Ascending aorta (tissue), 2 donors: ENCODE data around the gene FER1L5. TPM values are rescaled to one million over a fixed set of nuclear protein-coding genes. Genes with fewer than 3 reads are reported as not detected.

Experiments
- DNase-seq, 2 donors: peaks; one replicate each; pipeline ENCODE4 v3.0.0-alpha.2; 2019; ENCODE audit warnings: low spot score in 2 of 2
- H3K27ac ChIP-seq, 2 donors: fragments of 200-600 bp; sonication (generic); one replicate each; pipeline ENCODE4 v1.5.1; 2016 to 2017; ENCODE audit warnings: mild to moderate bottlenecking in 1 of 2
- H3K27me3 ChIP-seq: fragments of 200-600 bp; sonication (generic); one replicate; pipeline ENCODE4 v1.5.1; 2017
- H3K36me3 ChIP-seq, 2 donors: fragments of 200-600 bp; sonication (generic); one replicate each; pipeline ENCODE4 v1.5.1; 2016
- H3K4me1 ChIP-seq, 2 donors: fragments of 200-600 bp; sonication (generic); one replicate each; pipeline ENCODE4 v1.5.1; 2016 to 2017; ENCODE audit warnings: mild to moderate bottlenecking in 1 of 2
- H3K4me3 ChIP-seq, 2 donors: fragments of 200-600 bp; sonication (generic); one replicate each; pipeline ENCODE4 v1.5.1; 2016 to 2017; ENCODE audit warnings: mild to moderate bottlenecking in 1 of 2
- H3K9me3 ChIP-seq, 2 donors: fragments of 200-600 bp; sonication (generic); one replicate each; pipeline ENCODE4 v1.5.1; 2016
- CTCF ChIP-seq, 3 experiments: fragments of 200-600 bp in 2 of 3; fragments of 450-650 bp in 1 of 3; sonication (generic) in 2 of 3; IDR thresholded peaks; one replicate each; pipeline ENCODE4 v1.5.1; 2016 to 2019; ENCODE audit warnings: antibody characterized with exemption in 3 of 3, mild to moderate bottlenecking in 1 of 3, moderate library complexity in 1 of 3
- intact Hi-C: fragments of 100-400 bp; cut with DNase I; formaldehyde crosslinking; loops from one replicate; pipeline ENCODE4 v1.15.1; 2023
- total RNA-seq: library from RNA; depleted of rRNA; stranded (reverse); fragments of >200 nt; gene quantifications from one replicate; pipeline ENCODE4 v1.1.0, GENCODE V29; 2016

Gene FER1L5
- total RNA-seq, 1 donor from 2014 or later, result not detected

DNA sequence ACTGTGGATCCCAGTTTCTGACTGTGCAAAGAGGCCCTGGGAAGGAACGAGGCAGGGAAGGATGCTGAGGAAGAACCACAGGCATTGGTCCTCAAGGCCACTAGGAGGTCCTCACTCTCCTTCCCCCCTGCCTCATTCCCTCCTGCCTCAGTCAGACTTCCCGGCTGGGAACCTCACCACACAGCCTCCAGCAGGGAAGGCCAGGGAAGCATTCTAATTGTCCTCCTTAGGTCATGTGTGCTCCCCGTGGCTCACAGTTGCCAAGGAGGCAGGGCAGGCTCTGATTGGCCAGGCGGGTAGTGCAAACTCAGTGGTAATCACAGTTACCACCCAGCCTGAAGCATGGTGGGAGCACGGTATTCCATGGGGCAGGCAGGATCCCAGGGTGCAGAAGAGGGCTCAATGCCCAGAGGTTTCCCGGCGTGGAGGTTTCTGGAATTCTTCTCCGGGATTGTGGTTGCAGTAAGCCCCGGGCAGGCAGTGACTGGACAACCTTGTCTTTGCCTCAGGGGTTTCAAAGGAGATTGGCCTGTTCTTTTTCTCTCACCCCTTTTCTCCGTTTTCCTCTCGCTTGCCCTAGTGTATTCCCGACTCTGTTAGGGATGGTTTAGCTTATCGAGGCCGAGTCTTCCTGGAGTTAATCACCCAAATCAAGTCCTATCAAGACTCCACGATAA lies 27.1 kb downstream of the FER1L5 start:
- H3K4me3 ChIP-seq, result no peak overlapping the region
- H3K4me1 ChIP-seq, result peaks cover 8 to 12% of the 10 kb centered on the region in 2 donors
- intact Hi-C loops, result loop anchor here (5.0 kb wide), 1 partner anchor 42 kb away; no protein-coding TSS in a partner anchor
- no peaks in the 10 kb centered on the region for H3K36me3 ChIP-seq
- H3K27me3 ChIP-seq, result no peaks in the 10 kb centered on the region
- no peak for TF ChIP-seq CTCF (IDR thresholded peaks at IDR 0.05)
- H3K9me3 ChIP-seq, result no peaks in the 10 kb centered on the region
- DNase-seq, result no peak
- H3K27ac ChIP-seq, result no peak overlapping the region

GRCh38 chr2:96679848-96680247 lies 37.3 kb downstream of the FER1L5 start:
- H3K4me1 ChIP-seq, result peaks cover 0 to 8% of the 10 kb centered on the region in 2 donors
- no peak for TF ChIP-seq CTCF (IDR thresholded peaks at IDR 0.05)
- H3K9me3 ChIP-seq, result no peaks in the 10 kb centered on the region
- no peaks in the 10 kb centered on the region for H3K27me3 ChIP-seq
- H3K4me3 ChIP-seq, result peak overlapping the region in 1 of 2 donors; percentile 46
- intact Hi-C loops, result no loop called here
- H3K36me3 ChIP-seq, result no peaks in the 10 kb centered on the region
- no peak for DNase-seq
- peak overlapping the region in 1 of 2 donors; percentile 20 for H3K27ac ChIP-seq

DNA sequence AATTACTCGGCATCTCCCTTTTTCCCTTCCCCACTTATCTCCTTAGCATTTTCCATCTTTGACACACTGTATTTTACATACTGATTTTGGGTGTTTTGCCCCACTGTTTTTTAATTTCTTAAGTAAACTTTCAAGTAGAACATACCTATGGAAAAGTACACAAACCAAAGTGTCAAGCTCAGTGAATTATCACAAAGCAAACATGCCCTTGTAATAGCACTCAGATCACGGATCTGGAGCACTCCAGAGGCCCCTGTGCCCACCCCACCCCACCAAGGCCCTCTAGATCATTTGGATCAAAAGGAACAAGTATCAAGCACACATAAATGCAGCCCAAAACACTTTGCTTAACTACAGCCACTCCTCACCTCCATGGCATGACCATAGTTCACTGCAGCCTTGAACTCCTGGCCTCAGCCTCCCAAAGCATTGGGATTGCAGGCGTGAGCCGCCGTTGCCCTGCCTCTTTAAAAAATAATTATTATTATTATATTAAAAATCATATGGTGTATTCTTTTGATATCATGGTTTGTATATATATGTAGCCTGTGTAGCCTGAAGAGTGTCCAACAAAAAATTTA lies 38.1 kb downstream of the FER1L5 start:
- H3K4me1 ChIP-seq, result peaks cover 0 to 8% of the 10 kb centered on the region in 2 donors
- peak overlapping the region in 1 of 2 donors; percentile 20 for H3K27ac ChIP-seq
- intact Hi-C loops, result no loop called here
- no peaks in the 10 kb centered on the region for H3K9me3 ChIP-seq
- no peak for DNase-seq
- no peaks in the 10 kb centered on the region for H3K27me3 ChIP-seq
- no peaks in the 10 kb centered on the region for H3K36me3 ChIP-seq
- no peak for TF ChIP-seq CTCF (IDR thresholded peaks at IDR 0.05)
- H3K4me3 ChIP-seq, result no peak overlapping the region

GRCh38 chr2:96681540-96681939 lies 39.0 kb downstream of the FER1L5 start:
- Histone ChIP-seq H3K27me3 (no peaks in the 10 kb centered on the region), H3K36me3 (no peaks in the 10 kb centered on the region)
- DNase-seq, result no peak

DNA sequence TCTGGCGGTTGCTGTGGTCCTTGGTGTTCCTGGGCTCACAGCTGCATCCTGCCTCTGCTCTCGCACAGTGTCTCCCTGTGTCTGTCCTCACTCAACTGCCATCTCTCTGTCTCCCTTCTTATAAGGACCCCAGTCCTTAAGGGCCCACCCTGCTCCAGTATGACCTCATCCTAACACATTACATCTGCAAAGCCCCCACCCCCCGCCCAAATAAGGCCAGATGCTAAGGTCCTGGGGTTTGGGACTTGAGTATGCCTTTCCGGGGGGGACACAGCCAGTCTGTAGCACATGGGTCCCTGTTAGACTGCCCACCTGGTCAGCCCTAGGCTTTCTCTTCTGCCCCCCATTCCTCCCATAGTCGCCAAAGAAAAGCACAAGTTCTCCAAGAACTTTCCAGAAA lies 40.7 kb downstream of the FER1L5 start:
- Histone ChIP-seq H3K36me3 (no peaks in the 10 kb centered on the region), H3K9me3 (no peaks in the 10 kb centered on the region), H3K27me3 (no peaks in the 10 kb centered on the region), H3K4me1 (peaks cover 0 to 8% of the 10 kb centered on the region in 2 donors), H3K4me3 (no peak overlapping the region), H3K27ac (no peak overlapping the region)
- intact Hi-C loops, result no loop called here
- TF ChIP-seq CTCF (IDR thresholded peaks at IDR 0.05), result no peak
- no peak for DNase-seq

More at GRCh38 chr2:96681540-96681939, 39.0 kb downstream of the FER1L5 start:
- H3K9me3 ChIP-seq, result no peaks in the 10 kb centered on the region
- no peak for TF ChIP-seq CTCF (IDR thresholded peaks at IDR 0.05)
- no peak overlapping the region for H3K4me3 ChIP-seq
- H3K4me1 ChIP-seq, result peaks cover 0 to 8% of the 10 kb centered on the region in 2 donors
- intact Hi-C loops, result no loop called here
- no peak overlapping the region for H3K27ac ChIP-seq
